IPS-20b (cell line): ENCODE results near the gene SH3BP2.

Experiments
- H3K27ac ChIP-seq: one replicate; pipeline ENCODE4 v1.5.1; 2013; ENCODE audit warnings: low read length
- H3K27me3 ChIP-seq: 2 replicates; pipeline ENCODE4 v1.6.1; 2013; ENCODE audit warnings: mild to moderate bottlenecking, low read length, inconsistent platforms; ENCODE audit not compliant: insufficient read depth
- H3K36me3 ChIP-seq: 2 replicates; pipeline ENCODE4 v1.6.1; 2013; ENCODE audit warnings: low read depth, mild to moderate bottlenecking, inconsistent platforms, low read length, moderate library complexity; ENCODE audit not compliant: insufficient read depth
- H3K4me1 ChIP-seq: 2 replicates; pipeline ENCODE4 v1.6.1; 2013; ENCODE audit warnings: mild to moderate bottlenecking, control low read depth, inconsistent platforms, low read length, moderate library complexity; ENCODE audit not compliant: insufficient read depth
- H3K4me3 ChIP-seq: 2 replicates; pipeline ENCODE4 v1.5.1; 2013; ENCODE audit warnings: mild to moderate bottlenecking, low read length, inconsistent platforms
- H3K9ac ChIP-seq: 2 replicates; pipeline ENCODE4 v1.6.1; 2013; ENCODE audit warnings: low read depth, mild to moderate bottlenecking, inconsistent platforms, low read length, moderate library complexity
- H3K9me3 ChIP-seq: 2 replicates; pipeline ENCODE4 v1.6.1; 2013; ENCODE audit warnings: mild to moderate bottlenecking, low read depth, low read length, inconsistent platforms; ENCODE audit not compliant: insufficient read depth

Gene SH3BP2

DNA sequence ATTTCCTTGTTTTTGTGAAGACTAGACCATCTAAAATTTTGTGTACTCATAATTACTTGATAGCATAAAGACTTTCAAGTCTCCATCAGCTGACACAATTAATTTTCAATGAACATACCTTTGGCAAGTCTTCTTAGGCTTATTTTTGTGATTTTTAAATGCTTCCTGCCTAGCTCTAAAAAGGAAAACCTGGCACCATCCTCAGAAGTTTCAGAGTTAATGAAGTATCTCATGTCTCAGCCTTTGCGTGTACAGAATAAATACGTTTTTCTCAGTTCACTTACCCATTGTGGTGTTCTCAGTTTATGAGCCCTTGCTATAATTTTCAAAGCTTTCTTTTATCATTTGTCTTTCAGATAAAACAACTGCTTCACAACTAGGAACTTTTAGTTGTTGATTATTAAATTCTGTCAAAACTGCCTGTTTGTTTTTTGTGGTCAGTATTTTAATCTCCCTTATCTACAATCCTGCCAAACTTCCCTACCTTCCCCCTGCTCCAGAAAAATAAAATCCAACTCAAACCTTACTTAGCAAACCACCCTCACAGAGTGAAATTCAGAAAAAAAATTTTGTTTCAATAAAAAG, 72.4 kb downstream of the SH3BP2 start:
- H3K9me3 ChIP-seq, result no peaks in the 10 kb centered on the region
- H3K27me3 ChIP-seq, result no peaks in the 10 kb centered on the region
- no peak overlapping the region for H3K4me3 ChIP-seq
- no peak overlapping the region for H3K9ac ChIP-seq
- no peak overlapping the region for H3K27ac ChIP-seq
- H3K36me3 ChIP-seq, result no peaks in the 10 kb centered on the region
- H3K4me1 ChIP-seq, result peaks cover 51% of the 10 kb centered on the region

DNA sequence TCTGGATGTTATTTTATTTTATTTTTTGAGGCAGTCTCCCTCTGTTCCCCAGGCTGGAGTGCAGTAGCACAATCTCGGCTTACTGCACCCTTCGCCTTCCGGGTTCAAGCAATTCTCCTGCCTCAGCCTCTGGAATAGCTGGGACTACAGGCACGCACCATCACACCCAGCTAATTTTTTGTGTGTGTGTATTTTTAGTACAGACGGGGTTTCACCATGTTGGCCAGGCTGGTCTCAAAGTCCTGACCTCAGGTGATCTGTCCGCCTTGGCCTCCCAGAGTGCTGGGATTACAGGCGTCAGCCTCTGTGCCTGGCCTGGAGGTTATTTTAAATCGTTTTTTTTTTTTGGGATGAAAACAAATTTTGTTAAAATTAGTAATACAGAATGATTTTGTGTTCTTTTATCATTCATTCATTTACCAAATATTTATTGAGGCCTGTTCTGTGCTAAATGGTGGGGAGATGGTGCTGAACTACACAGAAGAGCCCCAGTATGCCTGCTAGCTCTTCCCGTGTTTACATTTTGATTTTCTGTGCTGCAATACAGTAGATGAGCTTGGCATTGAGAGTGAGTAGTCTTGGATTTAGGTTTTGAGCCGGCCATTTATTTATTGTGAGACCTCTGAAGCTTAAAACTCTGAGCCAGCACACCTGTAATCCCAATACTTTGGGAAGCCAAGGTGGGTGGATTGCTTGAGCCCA, 73.4 kb downstream of the SH3BP2 start:
- no peak overlapping the region for H3K27ac ChIP-seq
- no peaks in the 10 kb centered on the region for H3K36me3 ChIP-seq
- H3K27me3 ChIP-seq, result no peaks in the 10 kb centered on the region
- no peak overlapping the region for H3K4me3 ChIP-seq
- peaks cover 42% of the 10 kb centered on the region for H3K4me1 ChIP-seq
- H3K9me3 ChIP-seq, result no peaks in the 10 kb centered on the region
- H3K9ac ChIP-seq, result no peak overlapping the region

DNA sequence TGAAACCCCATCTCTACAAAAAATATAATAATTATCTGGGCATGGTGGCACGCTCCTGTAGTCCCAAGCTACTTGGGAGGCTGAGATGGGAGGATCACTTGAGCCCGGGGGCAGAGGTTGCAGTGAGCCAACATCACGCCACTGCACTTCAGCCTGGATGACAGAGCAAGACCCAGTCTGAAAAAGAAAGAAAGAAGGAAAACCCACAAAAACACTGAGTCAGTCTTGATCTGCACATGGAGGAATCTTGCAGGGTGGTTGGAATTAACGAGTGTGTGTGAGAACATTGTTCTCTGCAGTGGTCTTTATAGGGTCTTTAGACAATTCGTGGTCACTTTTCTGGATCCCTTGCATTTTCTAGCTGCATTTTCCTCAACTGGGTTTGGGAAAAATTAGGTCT, 74.0 kb downstream of the SH3BP2 start:
- Histone ChIP-seq H3K27me3 (no peaks in the 10 kb centered on the region), H3K36me3 (no peaks in the 10 kb centered on the region), H3K4me1 (peaks cover 36% of the 10 kb centered on the region; the same call in 1 of the 2 replicates), H3K4me3 (no peak overlapping the region), H3K9me3 (no peaks in the 10 kb centered on the region), H3K9ac (no peak overlapping the region), H3K27ac (no peak overlapping the region)

DNA sequence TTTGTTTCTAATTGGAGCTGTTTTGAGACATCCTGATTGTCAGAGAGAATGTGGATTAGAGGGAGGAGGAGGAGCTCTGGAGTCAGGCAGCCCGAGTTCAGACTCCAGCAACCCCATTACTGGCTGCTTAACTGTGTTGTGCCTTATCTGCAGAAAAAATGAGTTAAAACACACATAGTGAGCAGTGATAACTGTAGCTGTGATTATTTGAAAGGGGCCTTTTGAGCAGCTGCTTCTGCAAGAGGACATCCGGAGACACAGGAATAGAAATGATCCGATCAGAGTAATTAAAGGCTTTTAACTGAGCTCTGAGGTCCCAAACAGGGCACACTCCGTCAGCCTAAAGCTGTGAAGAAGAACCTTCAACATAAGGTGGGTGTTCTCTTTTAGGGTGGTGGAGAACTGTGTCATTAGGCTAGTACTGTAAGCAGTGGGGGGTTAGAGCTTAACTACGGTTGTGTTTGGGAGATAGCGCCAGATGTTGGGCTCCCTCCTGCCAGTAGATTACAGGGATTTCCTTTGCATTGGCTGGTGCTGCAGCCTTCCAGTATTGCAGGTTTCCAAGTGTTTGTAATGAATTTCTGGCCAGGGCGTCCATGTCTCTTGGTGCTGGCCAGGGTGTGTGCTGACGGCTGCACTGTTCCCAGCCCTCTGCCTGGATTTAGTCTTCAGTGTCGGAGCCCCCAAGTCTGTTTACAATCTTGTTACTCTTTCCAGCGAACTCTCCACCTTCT, 75.0 kb downstream of the SH3BP2 start:
- H3K9me3 ChIP-seq, result no peaks in the 10 kb centered on the region
- H3K9ac ChIP-seq, result peak overlapping the region; percentile 44
- no peaks in the 10 kb centered on the region for H3K36me3 ChIP-seq
- no peaks in the 10 kb centered on the region for H3K27me3 ChIP-seq
- H3K27ac ChIP-seq, result no peak overlapping the region
- H3K4me3 ChIP-seq, result peak overlapping the region; percentile 26
- peaks cover 27% of the 10 kb centered on the region; the same call in 1 of the 2 replicates for H3K4me1 ChIP-seq

- H3K27me3 ChIP-seq, result no peaks in the 10 kb centered on the region
- 0 out of 2 replicates have a peak overlapping the region, but pooled peaks have one; percentile 44 for H3K9ac ChIP-seq
- H3K4me1 ChIP-seq, result peaks cover 27% of the 10 kb centered on the region; the same call in 1 of the 2 replicates
- H3K9me3 ChIP-seq, result no peaks in the 10 kb centered on the region
- H3K27ac ChIP-seq, result no peak overlapping the region
- no peak overlapping the region for H3K4me3 ChIP-seq
- H3K36me3 ChIP-seq, result no peaks in the 10 kb centered on the region
These were observed 76.1 kb downstream of the SH3BP2 start for GRCh38 chr4:2868877-2869487.

- no peaks in the 10 kb centered on the region for H3K36me3 ChIP-seq
- H3K4me1 ChIP-seq, result peaks cover 25% of the 10 kb centered on the region; the same call in 1 of the 2 replicates
- H3K4me3 ChIP-seq, result no peak overlapping the region
- no peaks in the 10 kb centered on the region for H3K9me3 ChIP-seq
- H3K27me3 ChIP-seq, result no peaks in the 10 kb centered on the region
- H3K27ac ChIP-seq, result no peak overlapping the region
- H3K9ac ChIP-seq, result no peak overlapping the region
These were observed 76.8 kb downstream of the SH3BP2 start for GRCh38 chr4:2869659-2870058.

- Histone ChIP-seq H3K9me3 (no peaks in the 10 kb centered on the region), H3K4me1 (peaks cover 30% of the 10 kb centered on the region; the same call in 1 of the 2 replicates), H3K4me3 (no peak overlapping the region), H3K36me3 (0 out of 2 replicates have a peak, but pooled peaks cover under 1% of the 10 kb centered on the region), H3K27ac (no peak overlapping the region), H3K9ac (no peak overlapping the region), H3K27me3 (no peaks in the 10 kb centered on the region)
These were observed 77.2 kb downstream of the SH3BP2 start for GRCh38 chr4:2870082-2870481.

DNA sequence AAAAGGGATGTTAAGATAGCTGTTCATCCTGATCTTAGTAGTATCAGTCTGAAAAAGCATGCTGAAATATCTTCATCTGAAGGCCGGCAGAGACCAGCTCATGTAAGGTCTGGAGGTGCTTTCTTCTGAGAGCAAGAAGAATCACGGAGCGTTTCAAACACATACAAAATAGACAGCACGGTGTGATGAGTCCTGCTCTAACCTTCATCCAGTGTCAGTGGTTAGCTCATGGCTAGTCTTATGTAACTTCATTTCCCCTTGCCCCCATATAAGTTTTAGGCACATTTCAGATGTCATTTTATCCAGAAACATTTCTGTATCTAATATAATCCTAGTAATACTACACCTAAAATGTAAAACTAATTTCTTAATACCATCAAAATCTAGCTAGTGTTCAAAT, 78.6 kb downstream of the SH3BP2 start:
- no peak overlapping the region for H3K27ac ChIP-seq
- H3K9me3 ChIP-seq, result no peaks in the 10 kb centered on the region
- H3K27me3 ChIP-seq, result no peaks in the 10 kb centered on the region
- no peak overlapping the region for H3K9ac ChIP-seq
- H3K4me3 ChIP-seq, result no peak overlapping the region
- H3K36me3 ChIP-seq, result peaks cover 11% of the 10 kb centered on the region; the same call in 1 of the 2 replicates
- peaks cover 30% of the 10 kb centered on the region; the same call in 1 of the 2 replicates for H3K4me1 ChIP-seq

DNA sequence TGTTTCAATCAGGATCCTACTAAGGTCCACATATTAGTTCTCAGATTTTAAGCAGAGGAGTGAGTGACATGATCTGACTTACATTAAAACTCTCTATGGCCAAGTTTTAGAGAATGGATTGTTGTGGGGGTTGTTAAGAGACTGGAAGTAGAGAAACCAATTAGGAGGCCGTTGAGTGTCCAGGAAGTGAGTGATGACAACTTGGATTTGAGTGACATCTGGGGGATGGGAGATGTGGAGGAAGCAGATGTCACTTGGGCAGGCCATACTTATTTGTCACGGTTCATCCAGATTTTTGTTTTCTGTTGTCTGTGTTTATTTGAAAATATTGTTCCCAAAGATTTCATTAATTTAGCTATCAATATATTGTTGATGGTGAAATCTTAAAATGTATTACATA, 79.0 kb downstream of the SH3BP2 start:
- no peak overlapping the region for H3K9ac ChIP-seq
- peaks cover 30% of the 10 kb centered on the region; the same call in 1 of the 2 replicates for H3K4me1 ChIP-seq
- peaks cover 13% of the 10 kb centered on the region; the same call in 1 of the 2 replicates for H3K36me3 ChIP-seq
- H3K4me3 ChIP-seq, result no peak overlapping the region
- no peak overlapping the region for H3K27ac ChIP-seq
- no peaks in the 10 kb centered on the region for H3K27me3 ChIP-seq
- H3K9me3 ChIP-seq, result no peaks in the 10 kb centered on the region

DNA sequence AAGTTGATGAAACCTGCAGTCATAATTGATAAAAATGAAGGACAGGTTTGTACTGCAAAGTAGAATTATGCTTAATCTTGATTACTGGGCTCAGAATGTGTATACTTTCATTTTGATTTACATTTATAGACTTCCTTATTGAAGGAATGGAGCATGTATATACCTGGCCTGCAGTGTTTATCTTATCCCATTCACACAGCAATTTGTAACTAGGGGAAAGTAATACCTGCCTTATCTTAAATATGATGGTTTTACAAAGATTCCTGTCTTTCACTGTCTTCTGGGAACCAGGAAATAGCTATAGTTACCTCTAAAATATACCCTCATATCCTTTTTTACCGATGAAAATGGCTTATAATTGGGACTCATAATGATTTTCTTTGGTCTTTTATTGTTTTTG, 80.4 kb downstream of the SH3BP2 start:
- no peak overlapping the region for H3K4me3 ChIP-seq
- H3K4me1 ChIP-seq, result peaks cover 16% of the 10 kb centered on the region; the same call in 1 of the 2 replicates
- H3K36me3 ChIP-seq, result peaks cover 18% of the 10 kb centered on the region
- no peak overlapping the region for H3K9ac ChIP-seq
- no peaks in the 10 kb centered on the region for H3K27me3 ChIP-seq
- no peaks in the 10 kb centered on the region for H3K9me3 ChIP-seq
- H3K27ac ChIP-seq, result no peak overlapping the region

DNA sequence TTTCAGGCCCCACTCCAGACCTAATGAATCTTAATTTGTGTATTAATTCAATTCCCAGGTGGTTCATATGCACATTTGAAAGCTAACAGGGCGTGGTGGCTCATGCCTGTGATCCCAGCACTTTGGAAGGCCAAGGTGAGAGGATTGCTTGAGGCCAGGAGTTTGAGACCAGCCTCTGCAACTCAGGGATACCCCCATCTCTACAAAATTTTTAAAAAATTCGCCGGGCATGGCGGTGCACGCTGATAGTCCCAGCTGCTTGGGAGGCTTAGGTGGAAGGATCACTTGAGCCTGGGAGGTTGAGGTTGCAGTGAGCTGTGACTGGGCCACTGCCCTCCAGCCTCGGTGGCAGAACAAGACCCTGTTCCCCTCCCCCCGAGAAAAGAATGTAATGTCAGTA, 82.0 kb downstream of the SH3BP2 start:
- Histone ChIP-seq H3K4me3 (no peak overlapping the region), H3K36me3 (peaks cover 25% of the 10 kb centered on the region), H3K9ac (no peak overlapping the region), H3K9me3 (no peaks in the 10 kb centered on the region), H3K4me1 (peaks cover 6% of the 10 kb centered on the region; the same call in 1 of the 2 replicates), H3K27me3 (no peaks in the 10 kb centered on the region), H3K27ac (no peak overlapping the region)
